Measurements from ENCODE around the gene TRMT44. TPM values are rescaled to one million over a fixed set of nuclear protein-coding genes. Genes with fewer than 3 reads are reported as not detected.

Gene TRMT44
- total and polyA plus RNA-seq, 2 donors (not counting 1 experiment from before 2014, with no cell fraction given) = 13.3 to 37.4 TPM

GRCh38 chr4:8435656-8436121 is 4.9 kb upstream of the TRMT44 start:
- Mint-ChIP-seq H3K27ac (peak overlapping the region; percentile 88), H3K4me3 (peak overlapping the region; percentile 84), H3K4me1 (peaks cover 52% of the 10 kb centered on the region), H3K9me3 (ENCODE audit: insufficient read depth) (no peaks in the 10 kb centered on the region), H3K27me3 (no peaks in the 10 kb centered on the region)
- intact Hi-C loops (cut with micrococcal nuclease) = no loop called here
- peak overlapping the region; percentile 65 for H3K9ac ChIP-seq (ENCODE audit: low read length)
- H3K9me3 ChIP-seq (ENCODE audit: control extremely low read depth in 1 of 3, control insufficient read depth in 2 of 3, insufficient read depth in 1 of 3, low read length in 2 of 3) = no peaks in the 10 kb centered on the region
- H3K27me3 ChIP-seq (replicated peaks in 1 of 4; ENCODE audit: control extremely low read depth in 1 of 4, control insufficient read depth in 3 of 4, insufficient read depth in 4 of 4, low read length in 3 of 4) = no peaks in the 10 kb centered on the region
- peaks cover 73% of the 10 kb centered on the region for H3K79me2 ChIP-seq (ENCODE audit: control insufficient read depth, insufficient read depth, low read length)
- TF ChIP-seq EZH2 (IDR thresholded peaks at IDR 0.05; ENCODE audit: borderline replicate concordance, insufficient read depth, low read depth, low read length, poor library complexity, severe bottlenecking) (no peak), CTCF (IDR thresholded peaks at IDR 0.05) (no peak)
- peak overlapping the region; percentile 78 for H2AFZ ChIP-seq (ENCODE audit: insufficient read depth, low read depth, low read length, poor library complexity, severe bottlenecking)
- DNase-seq (peak; percentile 68), ATAC-seq (ENCODE audit: low read depth) (peak; percentile 42)
- peaks cover 0 to 2% of the 10 kb centered on the region in 2 experiments for H3K36me3 ChIP-seq (replicated peaks in 1 of 2; ENCODE audit: control extremely low read depth in 1 of 2, control insufficient read depth in 1 of 2, extremely low read depth in 1 of 2, insufficient read depth in 2 of 2, low read length in 1 of 2)
- ChIA-PET POLR2A (interaction anchor here (0.9 to 1.0 kb wide), 2 partner anchors 9 to 50 kb away, joined by 3 read pairs; no protein-coding TSS in a partner anchor), CTCF (interaction anchor here (0.7 to 1.8 kb wide), 3 partner anchors 33 to 194 kb away, joined by 3 to 8 read pairs (median 4); no protein-coding TSS in a partner anchor)
- H3K27ac ChIP-seq (ENCODE audit: low read length in 2 of 2) = peak overlapping the region; percentile 70 to 87
- H3K4me3 ChIP-seq (ENCODE audit: control extremely low read depth in 1 of 5, extremely low read depth in 1 of 5, insufficient read depth in 1 of 5, low read depth in 2 of 5, low read length in 4 of 5) = peak overlapping the region; percentile 15 to 61 (median 49)
- H3K4me1 ChIP-seq (ENCODE audit: control insufficient read depth in 2 of 2, insufficient read depth in 2 of 2, low read length in 2 of 2) = peaks cover 27 to 39% of the 10 kb centered on the region in 2 donors
- H3K4me2 ChIP-seq (replicated peaks; ENCODE audit: low read depth, low read length, poor library complexity, severe bottlenecking) = peak overlapping the region; percentile 72
- peaks cover 3% of the 10 kb centered on the region for H4K20me1 ChIP-seq (ENCODE audit: control insufficient read depth, insufficient read depth, low read length, poor library complexity, severe bottlenecking)
- WGBS (ENCODE audit: insufficient coverage) = 0% methylated on average over 3 of the region's 5 CpGs

GRCh38 chr4:8437281-8437680 is 3.3 kb upstream of the TRMT44 start:
- Histone ChIP-seq H3K27me3 (replicated peaks in 1 of 4; ENCODE audit: control extremely low read depth in 1 of 4, control insufficient read depth in 3 of 4, insufficient read depth in 4 of 4, low read length in 3 of 4) (no peaks in the 10 kb centered on the region), H3K4me3 (ENCODE audit: control extremely low read depth in 1 of 5, extremely low read depth in 1 of 5, insufficient read depth in 1 of 5, low read depth in 2 of 5, low read length in 4 of 5) (no peak overlapping the region), H3K9me3 (ENCODE audit: control extremely low read depth in 1 of 3, control insufficient read depth in 2 of 3, insufficient read depth in 1 of 3, low read length in 2 of 3) (no peaks in the 10 kb centered on the region), H3K4me2 (replicated peaks; ENCODE audit: low read depth, low read length, poor library complexity, severe bottlenecking) (no peak overlapping the region), H2AFZ (ENCODE audit: insufficient read depth, low read depth, low read length, poor library complexity, severe bottlenecking) (no peak overlapping the region), H3K9ac (ENCODE audit: low read length) (no peak overlapping the region), H3K4me1 (ENCODE audit: control insufficient read depth in 2 of 2, insufficient read depth in 2 of 2, low read length in 2 of 2) (peaks cover 40 to 52% of the 10 kb centered on the region in 2 donors), H3K79me2 (ENCODE audit: control insufficient read depth, insufficient read depth, low read length) (peaks cover 73% of the 10 kb centered on the region), H3K36me3 (replicated peaks in 1 of 2; ENCODE audit: control extremely low read depth in 1 of 2, control insufficient read depth in 1 of 2, extremely low read depth in 1 of 2, insufficient read depth in 2 of 2, low read length in 1 of 2) (no peaks in the 10 kb centered on the region), H4K20me1 (ENCODE audit: control insufficient read depth, insufficient read depth, low read length, poor library complexity, severe bottlenecking) (peaks cover 15% of the 10 kb centered on the region), H3K27ac (ENCODE audit: low read length in 2 of 2) (no peak overlapping the region)
- ATAC-seq (ENCODE audit: low read depth) = no peak
- H3K27me3 Mint-ChIP-seq = no peaks in the 10 kb centered on the region
- no peak overlapping the region for H3K4me3 Mint-ChIP-seq
- DNase-seq = no peak
- ChIA-PET CTCF (interaction anchor here (1.2 kb wide), 1 partner anchor 9 kb away, joined by 3 read pairs; no protein-coding TSS in a partner anchor), POLR2A (no interaction called here)
- peaks cover 63% of the 10 kb centered on the region for H3K4me1 Mint-ChIP-seq
- no peak overlapping the region for H3K27ac Mint-ChIP-seq
- WGBS (ENCODE audit: insufficient coverage) = 90% methylated on average over 13 of the region's 13 CpGs
- intact Hi-C loops (cut with micrococcal nuclease) = no loop called here
- TF ChIP-seq EZH2 (IDR thresholded peaks at IDR 0.05; ENCODE audit: borderline replicate concordance, insufficient read depth, low read depth, low read length, poor library complexity, severe bottlenecking) (no peak), CTCF (IDR thresholded peaks at IDR 0.05) (no peak)
- H3K9me3 Mint-ChIP-seq (ENCODE audit: insufficient read depth) = no peaks in the 10 kb centered on the region
